Right atrium auricular region (tissue), 2 donors: Measurements from ENCODE around the gene SCARB1. TPM values are rescaled to one million over a fixed set of nuclear protein-coding genes. Genes with fewer than 3 reads are reported as not detected.

Source experiments
- DNase-seq: peaks from one replicate; pipeline ENCODE4 v3.0.0-alpha.2; 2019; ENCODE audit warnings: low spot score
- H3K27ac ChIP-seq, 2 donors: fragments of 200-600 bp; sonication (generic); 1 replicate in 1 of 2; 2 replicates in 1 of 2; pipeline ENCODE4 v1.5.1; 2016 to 2019
- H3K27me3 ChIP-seq, 2 donors: fragments of 200-600 bp; sonication (generic); one replicate each; pipeline versions ENCODE4 v1.5.1 to v1.6.0; 2017 to 2019
- H3K36me3 ChIP-seq: fragments of 200-600 bp; sonication (generic); one replicate; pipeline ENCODE4 v1.5.1; 2016
- H3K4me1 ChIP-seq, 2 donors: fragments of 200-600 bp; sonication (generic); one replicate each; pipeline versions ENCODE4 v1.5.1 to v1.6.0; 2017 to 2019
- H3K4me3 ChIP-seq, 2 donors: fragments of 200-600 bp; sonication (generic); 1 replicate in 1 of 2; 2 replicates in 1 of 2; pipeline ENCODE4 v1.5.1; 2017 to 2019; ENCODE audit warnings: mild to moderate bottlenecking in 1 of 2, moderate library complexity in 1 of 2
- H3K9me3 ChIP-seq, 2 donors: fragments of 200-600 bp; sonication (generic); one replicate each; pipeline ENCODE4 v1.5.1; 2019
- CTCF ChIP-seq, 2 donors: fragments of 200-600 bp; sonication (generic); IDR thresholded peaks; one replicate each; pipeline ENCODE4 v1.5.1; 2019; ENCODE audit warnings: antibody characterized with exemption in 2 of 2
- total RNA-seq, 2 donors: library from RNA; depleted of rRNA; stranded (reverse); fragments of >200 nt; gene quantifications; one replicate each; pipeline ENCODE4 v1.1.0, GENCODE V29; 2016

The SCARB1 gene
- total RNA-seq, 2 donors from 2014 or later, result 14.9 to 22.6 TPM

DNA sequence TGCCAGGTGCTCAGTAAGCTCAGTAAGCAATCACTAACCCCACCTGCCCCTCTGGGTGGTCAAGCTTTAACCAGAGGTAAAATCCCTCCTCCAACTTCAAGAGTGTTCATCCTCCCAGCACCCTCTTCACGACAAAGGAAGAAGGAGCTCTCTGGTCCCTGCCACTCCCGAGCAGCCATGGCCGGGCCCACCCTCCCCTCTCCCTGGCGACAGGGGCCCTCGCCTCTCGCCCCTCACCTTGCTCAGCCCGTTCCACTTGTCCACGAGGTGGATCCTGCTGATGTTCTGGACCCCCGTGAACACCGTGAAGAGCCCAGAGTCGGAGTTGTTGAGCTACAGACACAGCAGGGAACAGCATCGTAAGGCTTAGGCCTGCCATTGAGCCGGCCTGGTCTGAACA, 52.0 kb downstream of the SCARB1 start:
- H3K27ac ChIP-seq, result no peak overlapping the region
- no peaks in the 10 kb centered on the region for H3K9me3 ChIP-seq
- TF ChIP-seq CTCF (IDR thresholded peaks at IDR 0.05), result no peak
- H3K4me1 ChIP-seq, result no peaks in the 10 kb centered on the region
- no peak for DNase-seq
- H3K27me3 ChIP-seq, result no peaks in the 10 kb centered on the region
- no peak overlapping the region for H3K4me3 ChIP-seq
- peaks cover 6% of the 10 kb centered on the region for H3K36me3 ChIP-seq

GRCh38 chr12:124809878-124810277, 53.8 kb downstream of the SCARB1 start:
- Histone ChIP-seq H3K4me3 (no peak overlapping the region), H3K36me3 (peaks cover 6% of the 10 kb centered on the region), H3K27ac (no peak overlapping the region), H3K4me1 (no peaks in the 10 kb centered on the region), H3K9me3 (no peaks in the 10 kb centered on the region), H3K27me3 (no peaks in the 10 kb centered on the region)
- no peak for DNase-seq
- no peak for TF ChIP-seq CTCF (IDR thresholded peaks at IDR 0.05)

- no peak for DNase-seq
- H3K4me1 ChIP-seq, result no peaks in the 10 kb centered on the region
- H3K4me3 ChIP-seq, result no peak overlapping the region
- TF ChIP-seq CTCF (IDR thresholded peaks at IDR 0.05), result no peak
- H3K27ac ChIP-seq, result no peak overlapping the region
- no peaks in the 10 kb centered on the region for H3K27me3 ChIP-seq
- H3K9me3 ChIP-seq, result no peaks in the 10 kb centered on the region
- H3K36me3 ChIP-seq, result peaks cover 6% of the 10 kb centered on the region
These were observed 54.3 kb downstream of the SCARB1 start for GRCh38 chr12:124809391-124809790.

DNA sequence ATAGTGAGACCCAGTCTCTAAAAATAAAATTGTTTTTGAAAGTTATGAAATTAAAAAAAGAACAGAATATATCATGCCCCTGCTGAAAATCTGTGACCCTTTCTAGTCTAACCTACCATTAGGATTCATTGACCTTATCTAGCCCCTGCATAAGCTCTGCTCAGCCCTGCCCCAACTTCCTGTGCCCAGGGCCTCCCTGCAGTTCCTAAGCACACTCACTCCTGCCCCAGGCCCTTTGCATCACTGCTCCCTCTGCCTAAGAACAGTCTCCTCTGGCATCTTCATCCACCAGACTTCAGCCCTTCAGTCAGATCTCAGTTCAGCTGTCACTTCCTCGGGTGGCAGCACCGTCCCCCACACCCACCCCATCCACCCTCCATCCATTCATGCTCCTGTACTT, 55.4 kb downstream of the SCARB1 start:
- no peak overlapping the region for H3K4me3 ChIP-seq
- no peaks in the 10 kb centered on the region for H3K27me3 ChIP-seq
- TF ChIP-seq CTCF (IDR thresholded peaks at IDR 0.05), result no peak
- no peak for DNase-seq
- H3K4me1 ChIP-seq, result no peaks in the 10 kb centered on the region
- H3K9me3 ChIP-seq, result no peaks in the 10 kb centered on the region
- peak overlapping the region; percentile 2 to 10 for H3K27ac ChIP-seq
- H3K36me3 ChIP-seq, result no peaks in the 10 kb centered on the region

- TF ChIP-seq CTCF (IDR thresholded peaks at IDR 0.05), result no peak
- no peaks in the 10 kb centered on the region for H3K27me3 ChIP-seq
- no peak for DNase-seq
- H3K9me3 ChIP-seq, result no peaks in the 10 kb centered on the region
- no peaks in the 10 kb centered on the region for H3K36me3 ChIP-seq
- H3K4me1 ChIP-seq, result no peaks in the 10 kb centered on the region
- no peak overlapping the region for H3K4me3 ChIP-seq
- no peak overlapping the region for H3K27ac ChIP-seq
These were observed 57.6 kb downstream of the SCARB1 start for GRCh38 chr12:124805876-124806668.

GRCh38 chr12:124805050-124805449, 58.6 kb downstream of the SCARB1 start:
- no peak for TF ChIP-seq CTCF (IDR thresholded peaks at IDR 0.05)
- no peak for DNase-seq
- Histone ChIP-seq H3K27me3 (no peaks in the 10 kb centered on the region), H3K9me3 (no peaks in the 10 kb centered on the region), H3K36me3 (no peaks in the 10 kb centered on the region), H3K4me1 (no peaks in the 10 kb centered on the region), H3K4me3 (no peak overlapping the region), H3K27ac (no peak overlapping the region)
